Gastroesophageal sphincter (tissue), 4 donors: ENCODE measurements around the gene KIF2C. TPM values are rescaled to one million over a fixed set of nuclear protein-coding genes. Genes with fewer than 3 reads are reported as not detected.

Experiments
- ATAC-seq: fragments of 150-250 bp; one replicate; pipeline ENCODE4 v1.9.1; 2016; ENCODE audit warnings: mild to moderate bottlenecking, moderate library complexity
- H3K27ac ChIP-seq, 4 donors: fragments of 200-600 bp; sonication (generic) in 3 of 4; 1 replicate in 3 of 4; 2 replicates in 1 of 4; pipeline ENCODE4 v1.5.1; 2016 to 2019
- H3K27me3 ChIP-seq: fragments of 200-600 bp; sonication (generic); one replicate; pipeline ENCODE4 v1.5.1; 2019
- H3K36me3 ChIP-seq, 2 donors: fragments of 200-600 bp; sonication (generic); one replicate each; pipeline ENCODE4 v1.5.1; 2019; ENCODE audit warnings: control low read depth in 1 of 2
- H3K4me1 ChIP-seq, 3 donors: fragments of 200-600 bp; sonication (generic); 1 replicate in 2 of 3; 2 replicates in 1 of 3; pipeline ENCODE4 v1.5.1; 2016 to 2019; ENCODE audit warnings: control low read depth in 2 of 3
- H3K4me3 ChIP-seq, 2 donors: fragments of 200-600 bp; sonication (generic); one replicate each; pipeline ENCODE4 v1.5.1; 2019; ENCODE audit warnings: mild to moderate bottlenecking in 1 of 2, moderate library complexity in 1 of 2
- H3K9me3 ChIP-seq, 3 donors: fragments of 200-600 bp; sonication (generic); one replicate each; pipeline ENCODE4 v1.5.1; 2017 to 2019; ENCODE audit warnings: control low read depth in 2 of 3
- CTCF ChIP-seq, 4 experiments: fragments of 200-600 bp in 2 of 4; fragments of 450-650 bp in 2 of 4; sonication (generic) in 1 of 4; IDR thresholded peaks; one replicate each; pipeline ENCODE4 v1.5.1; 2017 to 2019; ENCODE audit warnings: antibody characterized with exemption in 4 of 4, mild to moderate bottlenecking in 2 of 4, moderate library complexity in 2 of 4
- EP300 ChIP-seq: sonication (generic); formaldehyde crosslinking; IDR thresholded peaks from one replicate; pipeline ENCODE4 v1.6.1; 2017; ENCODE audit warnings: antibody characterized with exemption, mild to moderate bottlenecking
- POLR2A ChIP-seq, 2 donors: fragments of 450-650 bp; IDR thresholded peaks; one replicate each; pipeline ENCODE4 v1.6.1; 2017; ENCODE audit warnings: antibody characterized with exemption in 2 of 2, mild to moderate bottlenecking in 2 of 2, moderate library complexity in 1 of 2
- POLR2AphosphoS5 ChIP-seq: sonication (generic); formaldehyde crosslinking; IDR thresholded peaks from one replicate; pipeline ENCODE4 v1.6.1; 2017; ENCODE audit warnings: antibody characterized with exemption
- WGBS, 2 donors: methylation state at CpG; one replicate each; pipeline ENCODE4 v1.1.5; 2018; ENCODE audit warnings: low coverage in 1 of 2; 5-methylcytosine and 5-hydroxymethylcytosine counted together
- total RNA-seq, 4 donors: library from RNA; depleted of rRNA; stranded (reverse); fragments of >200 nt; gene quantifications; one replicate each; pipeline ENCODE4 v1.1.0, GENCODE V29; 2016

The KIF2C gene
- total RNA-seq, 4 donors from 2014 or later = 0.40 to 2.2 (median 0.72) TPM

GRCh38 chr1:44798481-44799365 is 59.1 kb downstream of the KIF2C start:
- no peak overlapping the region for H3K4me3 ChIP-seq
- no peak for ATAC-seq
- 40 to 67% methylated on average over 1 of the region's 10 CpGs for WGBS, 2 donors
- peaks cover 0 to 14% of the 10 kb centered on the region in 2 donors for H3K36me3 ChIP-seq
- H3K9me3 ChIP-seq = no peaks in the 10 kb centered on the region
- TF ChIP-seq POLR2A (IDR thresholded peaks at IDR 0.05) = no peak
- TF ChIP-seq CTCF (IDR thresholded peaks at IDR 0.05) = no peak
- TF ChIP-seq POLR2AphosphoS5 = no peak
- no peak for TF ChIP-seq EP300
- no peaks in the 10 kb centered on the region for H3K27me3 ChIP-seq
- peaks cover 0 to 41% (median 21%) of the 10 kb centered on the region in 3 donors for H3K4me1 ChIP-seq
- peak overlapping the region; percentile 26 to 96 (median 96) for H3K27ac ChIP-seq

- Histone ChIP-seq H3K27ac (peak within 1 kb of the TSS; percentile 80 to 96 (median 96)), H3K9me3 (no peaks in the 10 kb centered on the region), H3K36me3 (peaks cover 0 to 27% of the 10 kb centered on the region in 2 donors), H3K4me3 (peak within 1 kb of the TSS; percentile 67 to 93), H3K27me3 (no peaks in the 10 kb centered on the region), H3K4me1 (peaks cover 0 to 46% (median 23%) of the 10 kb centered on the region in 3 donors)
- peak; percentile 95 for ATAC-seq
- WGBS, 2 donors = 0% methylated on average over 3 of the region's 79 CpGs; no CpG with 5 or more reads in 1 of the 2 donors
- TF ChIP-seq CTCF (IDR thresholded peaks at IDR 0.05) (peak in 3 of 4 experiments; percentile 87 to 95 (median 89)), EP300 (no peak), POLR2AphosphoS5 (peak; percentile 89), POLR2A (IDR thresholded peaks at IDR 0.05) (peak; percentile 92 to 97)
Measured at GRCh38 chr1:44799770-44800584, 60.3 kb downstream of the KIF2C start, which contains the start of gene PLK3. TSS of gene PLK3 (plus strand) at chr1:44800377. CDS start at chr1:44800464, 87 bp downstream.

- Histone ChIP-seq H3K9me3 (no peaks in the 10 kb centered on the region), H3K27me3 (no peaks in the 10 kb centered on the region), H3K4me1 (peaks cover 7 to 60% (median 32%) of the 10 kb centered on the region in 3 donors), H3K4me3 (peak overlapping the region in 1 of 2 donors; percentile 93), H3K36me3 (peaks cover 0 to 43% of the 10 kb centered on the region in 2 donors), H3K27ac (peak overlapping the region in 3 of 4 donors; percentile 72 to 96 (median 96))
- TF ChIP-seq EP300 (no peak), POLR2A (IDR thresholded peaks at IDR 0.05) (no peak), POLR2AphosphoS5 (no peak), CTCF (IDR thresholded peaks at IDR 0.05) (no peak)
- WGBS, 2 donors = 48 to 88% methylated on average over 6 of the region's 13 CpGs
- no peak for ATAC-seq
Measured at GRCh38 chr1:44801491-44802305, 62.1 kb downstream of the KIF2C start.

- peaks cover 10 to 68% (median 40%) of the 10 kb centered on the region in 3 donors for H3K4me1 ChIP-seq
- TF ChIP-seq CTCF (IDR thresholded peaks at IDR 0.05) = no peak
- TF ChIP-seq POLR2AphosphoS5 = no peak
- no peak for TF ChIP-seq POLR2A (IDR thresholded peaks at IDR 0.05)
- TF ChIP-seq EP300 = no peak
- H3K27ac ChIP-seq = peak overlapping the region in 3 of 4 donors; percentile 72 to 96 (median 96)
- H3K27me3 ChIP-seq = no peaks in the 10 kb centered on the region
- peaks cover 0 to 43% of the 10 kb centered on the region in 2 donors for H3K36me3 ChIP-seq
- ATAC-seq = no peak
- H3K9me3 ChIP-seq = no peaks in the 10 kb centered on the region
- peak overlapping the region in 1 of 2 donors; percentile 93 for H3K4me3 ChIP-seq
- 80 to 85% methylated on average over 1 to 6 of the region's 13 CpGs for WGBS, 2 donors
Measured at GRCh38 chr1:44802306-44803061, 62.8 kb downstream of the KIF2C start.
